LNCaP clone FGC (cell line): ENCODE results near the gene CDH11.
A peak's percentile ranks its signal among the peaks of the same experiment; 100 is the strongest.

ENCODE experiments used
- DNase-seq: peaks from one replicate; pipeline ENCODE4 v3.0.0-alpha.2; 2011; ENCODE audit warnings: low read depth
- H3K4me3 ChIP-seq: 2 replicates; pipeline ENCODE4 v1.5.1; 2011; ENCODE audit warnings: mild to moderate bottlenecking, low read depth, low read length, control low read depth
- TF ChIP-seq, protein P1 (sequence below): IDR thresholded peaks from 2 replicates; pipeline ENCODE4 v1.5.1; 2012; ENCODE audit warnings: mild to moderate bottlenecking; ENCODE audit not compliant: control insufficient read depth, insufficient read depth; ENCODE audit errors: extremely low read depth

Gene CDH11

DNA sequence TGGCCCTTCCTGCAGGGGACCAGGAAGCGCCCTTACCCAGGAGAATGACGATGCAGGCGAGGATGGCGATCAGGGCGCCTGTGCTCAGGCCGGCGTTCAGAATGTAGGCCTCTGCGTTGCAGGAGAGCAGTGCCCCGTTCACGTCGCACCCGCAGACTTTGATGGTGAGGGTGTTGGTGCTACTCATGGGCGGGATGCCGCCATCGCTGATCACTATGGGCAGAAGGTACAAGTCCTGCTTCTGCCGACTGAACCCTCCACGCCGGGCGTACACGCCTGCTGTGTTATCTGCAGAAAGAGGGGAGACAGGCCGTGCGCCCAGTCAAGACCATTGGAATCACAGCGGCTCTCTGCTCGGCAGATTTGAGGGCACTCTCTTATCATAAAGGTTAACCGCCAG is 171.1 kb downstream of the CDH11 start:
- H3K4me3 ChIP-seq: no peak overlapping the region
- no peak for DNase-seq
- TF ChIP-seq, protein P1, sequence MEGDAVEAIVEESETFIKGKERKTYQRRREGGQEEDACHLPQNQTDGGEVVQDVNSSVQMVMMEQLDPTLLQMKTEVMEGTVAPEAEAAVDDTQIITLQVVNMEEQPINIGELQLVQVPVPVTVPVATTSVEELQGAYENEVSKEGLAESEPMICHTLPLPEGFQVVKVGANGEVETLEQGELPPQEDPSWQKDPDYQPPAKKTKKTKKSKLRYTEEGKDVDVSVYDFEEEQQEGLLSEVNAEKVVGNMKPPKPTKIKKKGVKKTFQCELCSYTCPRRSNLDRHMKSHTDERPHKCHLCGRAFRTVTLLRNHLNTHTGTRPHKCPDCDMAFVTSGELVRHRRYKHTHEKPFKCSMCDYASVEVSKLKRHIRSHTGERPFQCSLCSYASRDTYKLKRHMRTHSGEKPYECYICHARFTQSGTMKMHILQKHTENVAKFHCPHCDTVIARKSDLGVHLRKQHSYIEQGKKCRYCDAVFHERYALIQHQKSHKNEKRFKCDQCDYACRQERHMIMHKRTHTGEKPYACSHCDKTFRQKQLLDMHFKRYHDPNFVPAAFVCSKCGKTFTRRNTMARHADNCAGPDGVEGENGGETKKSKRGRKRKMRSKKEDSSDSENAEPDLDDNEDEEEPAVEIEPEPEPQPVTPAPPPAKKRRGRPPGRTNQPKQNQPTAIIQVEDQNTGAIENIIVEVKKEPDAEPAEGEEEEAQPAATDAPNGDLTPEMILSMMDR: no peak

DNA sequence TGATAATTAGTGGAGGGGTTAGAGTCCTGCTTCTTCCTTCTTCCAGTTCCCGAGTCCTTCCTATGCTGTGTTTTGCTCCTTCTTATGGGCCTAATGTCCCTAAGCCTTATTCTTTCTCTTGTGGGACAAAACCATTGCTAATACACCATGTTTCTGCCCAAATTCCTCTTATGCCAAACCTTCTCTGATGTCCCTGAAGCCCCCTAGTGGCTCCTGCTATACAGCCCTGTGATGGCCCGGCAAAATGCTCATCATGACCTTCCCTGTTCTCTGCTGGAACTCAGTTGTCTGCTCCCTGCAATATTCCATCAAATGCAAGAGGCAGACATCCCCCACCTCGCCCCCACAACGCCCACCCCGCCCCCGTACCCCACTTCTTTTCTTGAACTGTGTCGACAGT is 171.6 kb downstream of the CDH11 start:
- TF ChIP-seq, protein P1: peak; percentile 8; the same call in 1 of the 2 replicates
- DNase-seq: no peak
- no peak overlapping the region for H3K4me3 ChIP-seq

DNA sequence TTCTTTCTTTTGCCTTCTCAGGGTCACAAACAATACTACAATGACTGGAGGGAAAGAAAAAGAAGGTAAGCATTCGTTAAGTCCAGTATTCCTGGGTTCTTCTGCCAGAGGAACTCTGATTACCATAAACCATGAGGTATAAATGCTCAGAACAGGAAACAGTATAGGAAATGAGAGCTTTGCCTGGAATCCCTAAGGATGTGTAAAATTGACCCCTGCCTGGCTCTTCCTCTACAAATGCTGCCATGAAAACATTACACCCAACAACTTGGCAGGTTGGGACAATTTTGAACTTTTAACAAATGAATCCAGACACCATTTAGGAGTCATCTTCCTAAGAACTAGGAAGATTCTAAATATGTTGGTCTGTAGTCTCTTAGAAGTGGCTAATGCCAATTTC is 173.8 kb downstream of the CDH11 start:
- no peak overlapping the region for H3K4me3 ChIP-seq
- TF ChIP-seq, protein P1: no peak
- DNase-seq: no peak

DNA sequence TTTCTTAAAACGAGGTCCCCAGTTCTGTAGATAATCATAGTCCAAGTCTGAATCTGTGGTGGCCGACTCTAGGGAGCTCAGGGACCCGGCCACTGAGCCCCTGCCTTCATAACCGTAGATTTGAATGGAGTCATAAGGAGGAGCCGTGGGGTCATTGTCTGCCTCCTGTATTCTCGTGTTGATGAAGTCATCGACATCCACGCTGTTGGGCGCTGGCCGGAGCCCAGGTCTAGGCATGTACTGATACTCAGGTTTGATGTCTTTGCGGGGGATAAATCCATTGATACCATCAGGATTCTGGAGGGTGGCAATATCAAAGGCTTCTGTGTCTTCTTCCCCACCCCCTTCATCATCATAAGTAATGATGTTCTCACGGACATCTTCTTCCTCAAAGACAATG is 174.2 kb downstream of the CDH11 start:
- TF ChIP-seq, protein P1: no peak
- DNase-seq: no peak
- H3K4me3 ChIP-seq: no peak overlapping the region

DNA sequence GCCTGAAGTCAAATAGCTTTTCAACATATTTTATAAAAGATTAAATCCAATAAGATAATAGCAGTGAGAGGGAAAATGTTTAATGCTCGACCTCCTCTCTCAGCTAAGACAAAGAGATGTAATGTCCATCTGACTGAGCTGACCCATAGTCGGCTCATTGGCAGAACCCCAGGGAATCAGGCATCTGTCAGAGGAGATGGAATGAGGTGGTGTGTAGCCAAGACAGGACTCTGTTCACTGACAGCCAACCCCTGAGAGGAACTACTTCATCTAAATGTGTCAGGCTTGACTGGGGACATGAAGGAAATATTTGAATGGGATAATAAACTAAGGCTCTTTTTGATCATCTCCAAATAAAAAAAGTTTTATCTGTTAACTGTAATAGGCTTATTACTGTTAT is 188.0 kb downstream of the CDH11 start:
- H3K4me3 ChIP-seq: no peak overlapping the region
- no peak for DNase-seq
- TF ChIP-seq, protein P1: no peak

DNA sequence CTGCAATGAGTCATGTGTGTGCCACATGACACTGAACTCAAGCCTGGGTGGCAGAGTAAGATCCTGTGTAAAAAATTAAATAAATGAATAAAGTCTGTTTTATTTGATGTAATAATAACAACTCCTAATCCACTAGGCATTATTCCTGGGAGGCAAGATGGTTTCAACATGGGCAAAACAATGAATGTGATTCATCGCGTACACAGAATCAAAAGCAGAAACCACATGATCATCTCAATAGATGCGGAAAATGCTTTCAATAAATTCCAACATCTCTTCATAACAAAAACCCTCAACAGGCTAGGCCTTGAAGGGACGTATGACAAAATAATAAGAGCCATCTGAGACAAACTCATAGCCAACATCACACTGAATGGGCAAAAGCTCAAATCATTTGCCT is 195.4 kb downstream of the CDH11 start:
- TF ChIP-seq, protein P1: no peak
- H3K4me3 ChIP-seq: no peak overlapping the region
- no peak for DNase-seq

DNA sequence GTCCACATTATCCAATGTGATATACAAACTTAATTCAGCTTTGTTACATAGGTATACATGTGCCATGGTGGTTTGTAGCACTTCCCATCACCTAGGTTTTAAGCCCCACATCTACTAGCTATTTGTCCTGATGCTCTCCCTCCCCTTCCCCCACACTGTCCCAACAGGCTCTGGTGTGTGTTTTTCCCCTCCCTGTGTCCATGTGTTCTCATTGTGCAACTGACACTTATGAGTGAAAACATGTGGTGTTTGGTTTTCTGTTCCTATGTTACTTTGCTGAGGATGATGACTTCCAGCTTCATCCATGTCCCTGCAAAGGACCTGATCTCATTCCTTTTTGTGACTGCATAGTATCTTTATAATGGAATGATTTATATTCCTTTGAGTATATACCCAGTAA is 196.7 kb downstream of the CDH11 start:
- H3K4me3 ChIP-seq: no peak overlapping the region
- TF ChIP-seq, protein P1: no peak
- DNase-seq: no peak
